Left ventricle myocardium inferior (tissue), 1 donor: ENCODE results near the gene CCR5AS.
"Not testable (repeated sequence)": the region's sequence is repeated elsewhere in the genome, so short reads cannot be mapped to it uniquely, and the experiment has no call there.

Source experiments
- DNase-seq: peaks from one replicate; pipeline ENCODE4 v3.0.0-alpha.2; 2020
- H3K27ac ChIP-seq: fragments of 200-600 bp; replicated peaks from 2 replicates; pipeline ENCODE4 v1.8.0; 2021
- H3K27me3 ChIP-seq: fragments of 200-600 bp; 2 replicates; pipeline ENCODE4 v1.8.0; 2021; ENCODE audit warnings: low read depth
- H3K36me3 ChIP-seq: fragments of 200-600 bp; 2 replicates; pipeline ENCODE4 v1.8.0; 2021
- H3K4me1 ChIP-seq: fragments of 200-600 bp; 2 replicates; pipeline ENCODE4 v1.8.0; 2021
- H3K4me3 ChIP-seq: fragments of 200-600 bp; 2 replicates; pipeline ENCODE4 v1.8.0; 2021; ENCODE audit warnings: mild to moderate bottlenecking, moderate library complexity
- H3K9me3 ChIP-seq: fragments of 200-600 bp; replicated peaks from 2 replicates; pipeline ENCODE4 v1.8.0; 2021
- intact Hi-C: fragments of 100-400 bp; cut with micrococcal nuclease; formaldehyde crosslinking; loops from one replicate; pipeline ENCODE4 v1.11.0; 2022
- TF ChIP-seq, protein P1 (sequence below): fragments of 200-600 bp; IDR thresholded peaks from 2 replicates; pipeline ENCODE4 v1.8.0; 2021; ENCODE audit warnings: antibody characterized with exemption, mild to moderate bottlenecking, borderline replicate concordance
- donor health status: DM: no; HTN: yes; CAD: no; lungs with severe emphysema.

Gene CCR5AS

GRCh38 chr3:46405301-46406019 lies 1.4 kb downstream of the CCR5AS start:
- H3K9me3 ChIP-seq, result no peaks in the 10 kb centered on the region
- no peaks in the 10 kb centered on the region for H3K27me3 ChIP-seq
- no peak for DNase-seq
- peak overlapping the region; percentile 13 for H3K4me3 ChIP-seq
- TF ChIP-seq, protein P1, sequence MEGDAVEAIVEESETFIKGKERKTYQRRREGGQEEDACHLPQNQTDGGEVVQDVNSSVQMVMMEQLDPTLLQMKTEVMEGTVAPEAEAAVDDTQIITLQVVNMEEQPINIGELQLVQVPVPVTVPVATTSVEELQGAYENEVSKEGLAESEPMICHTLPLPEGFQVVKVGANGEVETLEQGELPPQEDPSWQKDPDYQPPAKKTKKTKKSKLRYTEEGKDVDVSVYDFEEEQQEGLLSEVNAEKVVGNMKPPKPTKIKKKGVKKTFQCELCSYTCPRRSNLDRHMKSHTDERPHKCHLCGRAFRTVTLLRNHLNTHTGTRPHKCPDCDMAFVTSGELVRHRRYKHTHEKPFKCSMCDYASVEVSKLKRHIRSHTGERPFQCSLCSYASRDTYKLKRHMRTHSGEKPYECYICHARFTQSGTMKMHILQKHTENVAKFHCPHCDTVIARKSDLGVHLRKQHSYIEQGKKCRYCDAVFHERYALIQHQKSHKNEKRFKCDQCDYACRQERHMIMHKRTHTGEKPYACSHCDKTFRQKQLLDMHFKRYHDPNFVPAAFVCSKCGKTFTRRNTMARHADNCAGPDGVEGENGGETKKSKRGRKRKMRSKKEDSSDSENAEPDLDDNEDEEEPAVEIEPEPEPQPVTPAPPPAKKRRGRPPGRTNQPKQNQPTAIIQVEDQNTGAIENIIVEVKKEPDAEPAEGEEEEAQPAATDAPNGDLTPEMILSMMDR, result no peak
- peaks cover 61% of the 10 kb centered on the region for H3K4me1 ChIP-seq
- intact Hi-C loops, result no loop called here
- peak overlapping the region; percentile 84 for H3K27ac ChIP-seq
- H3K36me3 ChIP-seq, result no peaks in the 10 kb centered on the region

DNA sequence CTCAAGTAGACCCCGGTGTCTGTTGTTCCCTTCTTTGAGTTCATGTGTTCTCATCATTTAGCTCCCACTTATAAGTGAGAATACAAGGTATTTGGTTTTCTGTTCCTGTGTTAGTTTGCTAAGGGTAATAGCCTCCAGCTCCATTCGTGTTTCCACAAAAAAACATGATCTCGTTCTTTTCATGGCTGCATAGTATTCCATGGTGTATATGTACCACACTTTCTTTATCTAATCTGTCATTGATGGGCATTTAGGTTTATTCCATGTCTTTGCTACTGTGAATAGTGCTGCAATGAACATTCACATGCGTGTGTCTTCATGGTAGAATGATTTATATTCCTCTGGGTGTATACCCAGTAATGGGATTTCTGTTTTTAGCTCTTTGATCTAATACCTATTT lies 4.0 kb downstream of the CCR5AS start:
- H3K27ac ChIP-seq, H3K4me3 ChIP-seq, H3K9me3 ChIP-seq, DNase-seq, intact Hi-C loops, H3K27me3 ChIP-seq, H3K36me3 ChIP-seq: not testable (repeated sequence)
- peaks cover 43% of the 10 kb centered on the region for H3K4me1 ChIP-seq

- intact Hi-C loops, result no loop called here
- H3K4me3 ChIP-seq, result no peak overlapping the region
Measured at GRCh38 chr3:46401579-46401978, 5.3 kb downstream of the CCR5AS start.

DNA sequence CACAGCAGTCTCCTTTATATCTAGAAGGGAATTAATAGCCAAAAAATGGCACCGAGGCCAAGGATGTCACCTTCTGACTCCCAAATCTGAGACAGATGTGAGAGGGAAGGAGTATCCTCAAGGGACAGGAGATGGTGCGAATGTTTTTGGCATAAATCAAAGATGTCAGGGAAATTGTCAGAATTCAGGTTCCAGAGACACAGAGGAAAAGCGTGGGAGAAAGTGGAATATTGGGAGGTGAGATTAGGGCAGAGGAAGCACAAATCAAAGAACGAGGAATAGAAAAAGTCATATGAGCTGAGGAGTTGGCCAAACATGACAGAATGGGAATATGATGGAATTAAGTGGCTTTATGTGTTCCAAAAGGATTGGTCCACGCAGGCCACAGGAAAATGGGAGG lies 6.0 kb downstream of the CCR5AS start:
- Histone ChIP-seq H3K9me3 (no peaks in the 10 kb centered on the region), H3K36me3 (no peaks in the 10 kb centered on the region), H3K27me3 (no peaks in the 10 kb centered on the region), H3K4me1 (peaks cover 29% of the 10 kb centered on the region), H3K4me3 (no peak overlapping the region), H3K27ac (no peak overlapping the region)
- TF ChIP-seq, protein P1, result no peak
- intact Hi-C loops, result no loop called here
- DNase-seq, result no peak

More at GRCh38 chr3:46401579-46401978, 5.3 kb downstream of the CCR5AS start:
- Histone ChIP-seq H3K9me3 (no peaks in the 10 kb centered on the region), H3K36me3 (no peaks in the 10 kb centered on the region), H3K27me3 (no peaks in the 10 kb centered on the region), H3K27ac (no peak overlapping the region), H3K4me1 (peaks cover 34% of the 10 kb centered on the region)
- DNase-seq, result no peak
- TF ChIP-seq, protein P1, result no peak

DNA sequence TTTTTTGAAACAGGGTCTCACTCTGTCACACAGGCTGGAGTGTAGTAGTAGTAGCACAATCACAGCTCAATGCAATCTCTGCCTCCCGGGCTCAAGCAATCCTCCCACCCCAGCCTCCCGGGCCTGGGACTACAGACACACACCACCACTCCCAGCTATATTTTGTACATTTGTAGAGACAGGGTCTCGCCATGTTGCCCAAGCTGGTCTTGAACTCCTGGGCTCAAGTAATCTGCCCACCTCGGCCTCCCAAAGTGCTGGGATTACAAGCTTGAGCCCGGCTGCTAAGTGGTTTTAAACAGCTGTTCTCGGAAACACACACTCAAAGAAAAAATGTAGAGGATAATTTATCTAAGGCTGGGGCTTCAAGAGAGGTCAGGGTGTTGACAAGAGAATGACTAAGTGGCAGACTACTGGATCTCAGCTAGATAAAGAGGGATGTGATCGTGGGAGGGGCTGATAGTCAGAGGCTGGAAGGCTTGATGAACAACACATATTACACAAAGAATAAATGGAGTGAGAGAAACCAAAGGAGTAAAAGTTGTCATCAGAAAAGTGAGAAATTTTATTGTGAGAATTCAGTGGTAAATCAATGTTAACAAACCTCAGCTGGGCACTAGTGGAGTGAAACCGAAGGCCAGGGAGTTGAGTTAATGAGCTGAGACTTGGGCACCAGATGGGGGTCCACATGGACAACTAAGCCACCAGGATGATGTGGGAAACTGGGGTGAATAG lies 6.7 kb downstream of the CCR5AS start:
- H3K4me3 ChIP-seq, result no peak overlapping the region
- no peaks in the 10 kb centered on the region for H3K9me3 ChIP-seq
- H3K36me3 ChIP-seq, result no peaks in the 10 kb centered on the region
- H3K27me3 ChIP-seq, result no peaks in the 10 kb centered on the region
- no peak for DNase-seq
- H3K4me1 ChIP-seq, result peaks cover 22% of the 10 kb centered on the region
- TF ChIP-seq, protein P1, result no peak
- intact Hi-C loops, result no loop called here
- no peak overlapping the region for H3K27ac ChIP-seq

DNA sequence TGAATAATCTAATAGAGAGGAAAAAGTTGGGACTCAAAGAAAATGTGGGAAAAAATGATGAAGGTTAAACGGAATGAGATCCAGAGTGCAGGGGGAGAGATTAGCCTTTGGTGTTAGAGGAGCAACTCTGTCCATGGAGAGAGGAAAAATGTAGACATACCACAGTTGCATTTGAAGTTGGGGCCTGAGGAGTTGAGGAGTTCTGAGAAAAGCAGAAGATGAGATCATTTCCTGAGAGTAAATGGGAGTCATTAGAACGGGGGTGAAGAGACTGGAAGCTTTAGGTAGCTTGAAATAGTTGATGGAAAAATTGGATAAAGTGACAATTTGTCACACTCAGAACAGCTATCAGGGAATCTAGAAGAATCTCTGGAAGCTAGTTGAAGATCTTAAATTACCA lies 7.3 kb downstream of the CCR5AS start:
- H3K4me1 ChIP-seq, result peaks cover 16% of the 10 kb centered on the region
- H3K9me3 ChIP-seq, result no peaks in the 10 kb centered on the region
- no peak for DNase-seq
- no peaks in the 10 kb centered on the region for H3K27me3 ChIP-seq
- TF ChIP-seq, protein P1, result no peak
- H3K27ac ChIP-seq, result no peak overlapping the region
- intact Hi-C loops, result no loop called here
- H3K36me3 ChIP-seq, result no peaks in the 10 kb centered on the region
- H3K4me3 ChIP-seq, result no peak overlapping the region
